Measurements from ENCODE around the gene ACMSD.

GRCh38 chr2:134845719-134846118, 7.3 kb downstream of the ACMSD start:
- TF ChIP-seq CTCF (conservative IDR thresholded peaks at IDR 0.05; ENCODE audit: low read depth, low read length): no peak
- no peak for TF ChIP-seq CEBPB (IDR thresholded peaks at IDR 0.05; ENCODE audit: low read depth, low read length)
- no peak for TF ChIP-seq POLR2A (IDR thresholded peaks at IDR 0.05; ENCODE audit: low read depth, low read length)
- TF ChIP-seq MXI1 (IDR thresholded peaks at IDR 0.05; ENCODE audit: borderline replicate concordance, low read depth, low read length): no peak
